Measurements from ENCODE around the gene DSE. TPM values are rescaled to one million over a fixed set of nuclear protein-coding genes. Genes with fewer than 3 reads are reported as not detected.

Gene DSE
- polyA plus RNA-seq, 3 donors: 14.6 to 36.5 (median 28.4) TPM

GRCh38 chr6:116329156-116329555, 41.6 kb upstream of the DSE start:
- no peak for DNase-seq
- Mint-ChIP-seq H3K4me1 (peaks cover 2% of the 10 kb centered on the region), H3K27ac (no peak overlapping the region), H3K4me3 (no peak overlapping the region), H3K36me3 (no peaks in the 10 kb centered on the region), H3K27me3 (ENCODE audit: low read depth in 3 of 3) (peaks cover 0 to 2% (median 0%) of the 10 kb centered on the region in 3 donors), H3K9me3 (peaks cover 0 to 5% (median 3%) of the 10 kb centered on the region in 7 donors)
- H4K20me1 ChIP-seq (ENCODE audit: insufficient read depth, low read length): no peaks in the 10 kb centered on the region
- H3K4me1 ChIP-seq (ENCODE audit: control insufficient read depth in 1 of 2, insufficient read depth in 2 of 2, low read length in 2 of 2): no peaks in the 10 kb centered on the region
- intact Hi-C loops (cut with micrococcal nuclease): no loop called here
- H3K36me3 ChIP-seq (replicated peaks in 1 of 2; ENCODE audit: control insufficient read depth in 1 of 2, insufficient read depth in 2 of 2, low read length in 2 of 2): no peaks in the 10 kb centered on the region
- H3K9me3 ChIP-seq (replicated peaks in 1 of 2; ENCODE audit: control insufficient read depth in 1 of 2, insufficient read depth in 1 of 2, low read length in 2 of 2): no peaks in the 10 kb centered on the region
- H3K27me3 ChIP-seq (ENCODE audit: control insufficient read depth in 2 of 2, insufficient read depth in 2 of 2, low read length in 2 of 2): no peaks in the 10 kb centered on the region
- TF ChIP-seq, protein P1, sequence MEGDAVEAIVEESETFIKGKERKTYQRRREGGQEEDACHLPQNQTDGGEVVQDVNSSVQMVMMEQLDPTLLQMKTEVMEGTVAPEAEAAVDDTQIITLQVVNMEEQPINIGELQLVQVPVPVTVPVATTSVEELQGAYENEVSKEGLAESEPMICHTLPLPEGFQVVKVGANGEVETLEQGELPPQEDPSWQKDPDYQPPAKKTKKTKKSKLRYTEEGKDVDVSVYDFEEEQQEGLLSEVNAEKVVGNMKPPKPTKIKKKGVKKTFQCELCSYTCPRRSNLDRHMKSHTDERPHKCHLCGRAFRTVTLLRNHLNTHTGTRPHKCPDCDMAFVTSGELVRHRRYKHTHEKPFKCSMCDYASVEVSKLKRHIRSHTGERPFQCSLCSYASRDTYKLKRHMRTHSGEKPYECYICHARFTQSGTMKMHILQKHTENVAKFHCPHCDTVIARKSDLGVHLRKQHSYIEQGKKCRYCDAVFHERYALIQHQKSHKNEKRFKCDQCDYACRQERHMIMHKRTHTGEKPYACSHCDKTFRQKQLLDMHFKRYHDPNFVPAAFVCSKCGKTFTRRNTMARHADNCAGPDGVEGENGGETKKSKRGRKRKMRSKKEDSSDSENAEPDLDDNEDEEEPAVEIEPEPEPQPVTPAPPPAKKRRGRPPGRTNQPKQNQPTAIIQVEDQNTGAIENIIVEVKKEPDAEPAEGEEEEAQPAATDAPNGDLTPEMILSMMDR (IDR thresholded peaks at IDR 0.05): no peak
- H3K4me3 ChIP-seq (replicated peaks in 1 of 3; ENCODE audit: low read depth in 2 of 3, low read length in 3 of 3): no peak overlapping the region
- H3K27ac ChIP-seq (ENCODE audit: low read depth in 1 of 2, low read length in 2 of 2): no peak overlapping the region
- no peak overlapping the region for H3K4me2 ChIP-seq (replicated peaks; ENCODE audit: extremely low read depth, low read length, poor library complexity, severe bottlenecking)
- no peaks in the 10 kb centered on the region for H3K79me2 ChIP-seq (ENCODE audit: insufficient read depth, low read length)
- no peak overlapping the region for H3K9ac ChIP-seq (ENCODE audit: insufficient read depth, low read length, poor library complexity, severe bottlenecking)
- H2AFZ ChIP-seq (ENCODE audit: insufficient read depth, low read depth, low read length, poor library complexity, severe bottlenecking): no peak overlapping the region

DNA sequence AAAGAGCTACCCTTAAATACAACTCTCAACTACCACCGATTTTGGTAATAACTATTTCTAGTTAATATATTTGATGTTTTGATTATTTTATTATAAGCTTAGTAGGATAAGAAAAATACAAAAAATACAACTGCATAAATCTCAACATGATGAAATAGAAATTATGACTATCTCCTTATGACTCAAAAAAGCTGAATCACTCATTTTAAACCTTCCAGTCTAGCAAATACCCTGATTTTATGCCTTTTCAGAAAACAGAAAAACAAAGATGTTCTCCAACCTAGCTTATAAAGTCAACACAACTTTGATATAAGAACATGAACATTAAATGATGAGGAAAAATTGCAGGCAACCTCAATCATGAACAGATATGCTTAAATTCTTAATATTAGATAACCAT, 40.2 kb upstream of the DSE start:
- DNase-seq: no peak
- Mint-ChIP-seq H3K36me3 (no peaks in the 10 kb centered on the region), H3K27me3 (ENCODE audit: low read depth in 3 of 3) (peaks cover 0 to 2% (median 0%) of the 10 kb centered on the region in 3 donors), H3K4me1 (peaks cover 2% of the 10 kb centered on the region), H3K9me3 (peaks cover 2 to 5% (median 3%) of the 10 kb centered on the region in 7 donors), H3K27ac (no peak overlapping the region), H3K4me3 (no peak overlapping the region)
- intact Hi-C loops (cut with micrococcal nuclease): no loop called here
- H4K20me1 ChIP-seq (ENCODE audit: insufficient read depth, low read length): no peaks in the 10 kb centered on the region
- H3K36me3 ChIP-seq (replicated peaks in 1 of 2; ENCODE audit: control insufficient read depth in 1 of 2, insufficient read depth in 2 of 2, low read length in 2 of 2): no peaks in the 10 kb centered on the region
- H3K27ac ChIP-seq (ENCODE audit: low read depth in 1 of 2, low read length in 2 of 2): no peak overlapping the region
- no CpG with 5 or more reads among the region's 1 CpG for WGBS (ENCODE audit: insufficient coverage)
- H3K4me1 ChIP-seq (ENCODE audit: control insufficient read depth in 1 of 2, insufficient read depth in 2 of 2, low read length in 2 of 2): no peaks in the 10 kb centered on the region
- no peak overlapping the region for H3K4me2 ChIP-seq (replicated peaks; ENCODE audit: extremely low read depth, low read length, poor library complexity, severe bottlenecking)
- H3K79me2 ChIP-seq (ENCODE audit: insufficient read depth, low read length): no peaks in the 10 kb centered on the region
- H3K27me3 ChIP-seq (ENCODE audit: control insufficient read depth in 2 of 2, insufficient read depth in 2 of 2, low read length in 2 of 2): no peaks in the 10 kb centered on the region
- no peak overlapping the region for H3K4me3 ChIP-seq (replicated peaks in 1 of 3; ENCODE audit: low read depth in 2 of 3, low read length in 3 of 3)
- no peaks in the 10 kb centered on the region for H3K9me3 ChIP-seq (replicated peaks in 1 of 2; ENCODE audit: control insufficient read depth in 1 of 2, insufficient read depth in 1 of 2, low read length in 2 of 2)
- no peak overlapping the region for H2AFZ ChIP-seq (ENCODE audit: insufficient read depth, low read depth, low read length, poor library complexity, severe bottlenecking)
- H3K9ac ChIP-seq (ENCODE audit: insufficient read depth, low read length, poor library complexity, severe bottlenecking): no peak overlapping the region
- TF ChIP-seq, protein P1 (IDR thresholded peaks at IDR 0.05): no peak
